ENCODE results near the gene MDFIC. TPM values are rescaled to one million over a fixed set of nuclear protein-coding genes. Genes with fewer than 3 reads are reported as not detected.

The MDFIC gene, protein sequence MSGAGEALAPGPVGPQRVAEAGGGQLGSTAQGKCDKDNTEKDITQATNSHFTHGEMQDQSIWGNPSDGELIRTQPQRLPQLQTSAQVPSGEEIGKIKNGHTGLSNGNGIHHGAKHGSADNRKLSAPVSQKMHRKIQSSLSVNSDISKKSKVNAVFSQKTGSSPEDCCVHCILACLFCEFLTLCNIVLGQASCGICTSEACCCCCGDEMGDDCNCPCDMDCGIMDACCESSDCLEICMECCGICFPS
- 14.0 and 18.5 TPM in 2 replicates for total RNA-seq
- long read RNA-seq, partial matches to known transcripts, result 1 of 3 reads
- long read RNA-seq, other reads (novel, unspliced or antisense), result 2 of 3 reads

DNA sequence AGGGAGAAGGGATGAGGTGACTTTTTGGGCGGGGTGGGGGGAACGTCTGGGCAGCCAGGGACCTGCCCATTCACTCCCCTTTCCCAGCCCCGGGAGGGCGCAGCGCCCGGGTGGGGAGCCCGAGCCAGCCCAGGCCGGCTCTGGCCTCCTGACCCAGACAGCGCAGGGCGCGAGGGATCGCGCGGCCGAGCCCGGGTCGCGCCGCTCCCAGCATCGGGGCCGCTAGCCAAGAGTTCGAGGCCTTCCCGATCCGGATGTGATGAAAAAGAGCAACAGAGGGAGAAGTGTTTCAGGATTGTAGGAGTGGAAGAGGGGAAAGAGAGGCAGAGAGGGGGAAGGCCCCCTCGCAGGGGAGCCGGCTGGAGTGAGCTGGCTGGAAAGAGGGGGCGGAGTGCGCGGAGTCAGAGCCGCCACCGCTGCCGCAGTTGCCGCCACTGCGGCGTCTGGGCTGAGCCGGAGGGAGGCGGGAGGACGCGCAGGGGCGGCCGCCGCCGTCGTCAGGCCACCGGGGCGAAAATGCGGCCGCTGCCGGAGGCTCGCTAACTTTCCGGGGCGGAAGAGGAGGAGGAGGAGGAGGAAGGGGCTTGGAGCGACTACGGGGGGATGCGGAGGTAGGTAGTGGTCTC is at the start of gene MDFIC:
Gene MDFIC (plus strand): TSS at position 69 of the 626 bp plus-strand sequence. CDS start 940 bp downstream, outside the sequence.
- TF ChIP-seq, protein P1, sequence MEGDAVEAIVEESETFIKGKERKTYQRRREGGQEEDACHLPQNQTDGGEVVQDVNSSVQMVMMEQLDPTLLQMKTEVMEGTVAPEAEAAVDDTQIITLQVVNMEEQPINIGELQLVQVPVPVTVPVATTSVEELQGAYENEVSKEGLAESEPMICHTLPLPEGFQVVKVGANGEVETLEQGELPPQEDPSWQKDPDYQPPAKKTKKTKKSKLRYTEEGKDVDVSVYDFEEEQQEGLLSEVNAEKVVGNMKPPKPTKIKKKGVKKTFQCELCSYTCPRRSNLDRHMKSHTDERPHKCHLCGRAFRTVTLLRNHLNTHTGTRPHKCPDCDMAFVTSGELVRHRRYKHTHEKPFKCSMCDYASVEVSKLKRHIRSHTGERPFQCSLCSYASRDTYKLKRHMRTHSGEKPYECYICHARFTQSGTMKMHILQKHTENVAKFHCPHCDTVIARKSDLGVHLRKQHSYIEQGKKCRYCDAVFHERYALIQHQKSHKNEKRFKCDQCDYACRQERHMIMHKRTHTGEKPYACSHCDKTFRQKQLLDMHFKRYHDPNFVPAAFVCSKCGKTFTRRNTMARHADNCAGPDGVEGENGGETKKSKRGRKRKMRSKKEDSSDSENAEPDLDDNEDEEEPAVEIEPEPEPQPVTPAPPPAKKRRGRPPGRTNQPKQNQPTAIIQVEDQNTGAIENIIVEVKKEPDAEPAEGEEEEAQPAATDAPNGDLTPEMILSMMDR (IDR thresholded peaks at IDR 0.05), result no peak
- H3K27ac Mint-ChIP-seq (ENCODE audit: unreplicated experiment), result peak within 1 kb of the TSS; percentile 93
- no peaks in the 10 kb centered on the region for H3K9me3 Mint-ChIP-seq (ENCODE audit: unreplicated experiment)
- H3K36me3 Mint-ChIP-seq (ENCODE audit: unreplicated experiment), result peaks cover 3% of the 10 kb centered on the region
- no peaks in the 10 kb centered on the region for H3K27me3 Mint-ChIP-seq (ENCODE audit: unreplicated experiment)
- H3K4me3 Mint-ChIP-seq (ENCODE audit: unreplicated experiment), result peak within 1 kb of the TSS; percentile 89
- DNase-seq (ENCODE audit: extremely low spot score, unreplicated experiment), result peak; percentile 85
- peaks cover 22% of the 10 kb centered on the region for H3K4me1 Mint-ChIP-seq (ENCODE audit: unreplicated experiment)

DNA sequence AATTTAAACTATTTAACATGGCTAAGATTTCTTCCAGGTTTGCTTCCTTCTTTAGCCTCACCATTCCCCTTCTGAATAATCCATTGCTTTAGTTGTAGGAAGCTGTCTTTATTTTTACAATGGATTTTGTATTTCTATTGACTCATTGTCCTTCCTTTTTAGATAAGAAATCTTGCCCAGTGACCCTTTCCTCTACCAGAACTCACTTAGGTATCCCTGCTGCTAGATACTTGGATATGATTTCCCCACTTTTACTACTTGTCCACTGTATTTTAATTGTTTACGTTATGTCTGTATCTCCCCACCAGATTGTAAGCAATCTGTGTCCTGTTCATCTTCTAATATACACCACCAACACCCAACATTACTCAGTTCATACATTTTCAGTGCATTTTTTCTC is 47.7 kb upstream of the MDFIC start:
- Mint-ChIP-seq H3K36me3 (ENCODE audit: unreplicated experiment) (peaks cover 7% of the 10 kb centered on the region), H3K27me3 (ENCODE audit: unreplicated experiment) (peaks cover 2% of the 10 kb centered on the region), H3K27ac (ENCODE audit: unreplicated experiment) (no peak overlapping the region), H3K4me3 (ENCODE audit: unreplicated experiment) (no peak overlapping the region), H3K9me3 (ENCODE audit: unreplicated experiment) (peaks cover 22% of the 10 kb centered on the region), H3K4me1 (ENCODE audit: unreplicated experiment) (no peaks in the 10 kb centered on the region)
- TF ChIP-seq, protein P1 (IDR thresholded peaks at IDR 0.05), result no peak
- DNase-seq (ENCODE audit: extremely low spot score, unreplicated experiment), result no peak

DNA sequence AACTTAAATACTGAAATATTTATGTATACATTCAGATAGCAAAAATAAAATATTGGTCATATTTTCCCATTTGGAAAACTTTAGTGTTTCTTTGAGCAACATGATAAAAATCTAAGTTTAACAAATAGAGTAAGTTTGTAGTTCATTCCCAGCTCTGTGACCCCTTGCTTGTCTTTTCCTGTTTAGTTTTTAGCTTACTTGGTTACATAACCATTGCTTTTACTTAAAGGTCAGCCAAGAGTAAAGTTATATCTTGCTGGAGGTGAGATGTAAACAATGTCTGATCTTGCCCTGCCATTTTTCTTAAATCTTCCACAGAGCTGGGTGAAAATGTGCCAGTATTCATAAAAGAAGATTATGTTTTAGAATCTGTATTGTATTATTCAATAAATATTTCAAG is 46.7 kb upstream of the MDFIC start:
- no peaks in the 10 kb centered on the region for H3K4me1 Mint-ChIP-seq (ENCODE audit: unreplicated experiment)
- peaks cover 2% of the 10 kb centered on the region for H3K27me3 Mint-ChIP-seq (ENCODE audit: unreplicated experiment)
- TF ChIP-seq, protein P1 (IDR thresholded peaks at IDR 0.05), result no peak
- no peak overlapping the region for H3K4me3 Mint-ChIP-seq (ENCODE audit: unreplicated experiment)
- peaks cover 7% of the 10 kb centered on the region for H3K36me3 Mint-ChIP-seq (ENCODE audit: unreplicated experiment)
- H3K9me3 Mint-ChIP-seq (ENCODE audit: unreplicated experiment), result peaks cover 32% of the 10 kb centered on the region
- DNase-seq (ENCODE audit: extremely low spot score, unreplicated experiment), result no peak
- no peak overlapping the region for H3K27ac Mint-ChIP-seq (ENCODE audit: unreplicated experiment)

DNA sequence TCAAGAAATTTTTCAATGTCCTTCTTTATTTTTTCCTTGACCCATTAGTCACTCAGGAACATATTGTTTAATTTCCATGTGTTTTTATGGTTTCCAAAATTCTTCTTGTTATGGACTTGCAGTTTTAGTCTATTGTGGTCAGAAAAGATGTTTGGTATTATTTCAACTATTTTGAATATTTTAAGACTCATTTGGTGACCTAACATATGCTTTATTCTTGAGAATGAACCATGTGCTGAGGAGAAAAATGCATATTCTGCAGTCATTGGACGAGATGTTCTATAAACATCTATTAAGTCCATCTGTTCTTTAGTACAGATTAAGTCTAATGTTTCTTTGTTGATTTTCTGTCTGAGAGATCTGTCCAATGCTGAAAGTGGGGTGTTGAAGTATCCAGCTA is 42.3 kb upstream of the MDFIC start:
- Mint-ChIP-seq H3K4me3 (ENCODE audit: unreplicated experiment) (no peak overlapping the region), H3K27ac (ENCODE audit: unreplicated experiment) (no peak overlapping the region), H3K9me3 (ENCODE audit: unreplicated experiment) (peaks cover 45% of the 10 kb centered on the region), H3K27me3 (ENCODE audit: unreplicated experiment) (no peaks in the 10 kb centered on the region), H3K36me3 (ENCODE audit: unreplicated experiment) (peaks cover 7% of the 10 kb centered on the region), H3K4me1 (ENCODE audit: unreplicated experiment) (no peaks in the 10 kb centered on the region)
- DNase-seq (ENCODE audit: extremely low spot score, unreplicated experiment), result no peak
- TF ChIP-seq, protein P1 (IDR thresholded peaks at IDR 0.05), result no peak

DNA sequence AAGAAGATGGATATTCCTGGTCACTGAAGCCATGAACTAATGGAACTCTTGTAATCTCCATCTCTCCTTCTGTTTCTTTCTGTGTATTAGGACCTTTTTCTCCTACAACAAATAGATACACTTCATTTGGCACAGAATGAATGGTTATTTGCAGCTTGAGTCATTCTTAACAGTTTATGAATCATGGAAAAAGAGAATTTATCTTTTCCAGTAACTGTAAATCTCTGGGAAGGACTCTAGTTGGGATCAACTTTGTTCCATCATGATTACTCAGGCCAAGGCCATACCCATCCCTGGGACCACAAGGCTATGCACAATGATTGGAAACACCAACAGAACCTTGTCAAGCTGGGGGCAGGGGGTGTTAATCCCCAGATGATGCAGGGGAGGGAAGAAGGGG is 36.1 kb upstream of the MDFIC start:
- Mint-ChIP-seq H3K4me3 (ENCODE audit: unreplicated experiment) (no peak overlapping the region), H3K4me1 (ENCODE audit: unreplicated experiment) (peaks cover 8% of the 10 kb centered on the region), H3K27me3 (ENCODE audit: unreplicated experiment) (no peaks in the 10 kb centered on the region), H3K27ac (ENCODE audit: unreplicated experiment) (no peak overlapping the region), H3K9me3 (ENCODE audit: unreplicated experiment) (peaks cover 8% of the 10 kb centered on the region), H3K36me3 (ENCODE audit: unreplicated experiment) (no peaks in the 10 kb centered on the region)
- DNase-seq (ENCODE audit: extremely low spot score, unreplicated experiment), result no peak
- TF ChIP-seq, protein P1 (IDR thresholded peaks at IDR 0.05), result no peak

Data from osteocyte (in vitro differentiated cells).